ENCODE results near the gene MPL. TPM values are rescaled to one million over a fixed set of nuclear protein-coding genes. Genes with fewer than 3 reads are reported as not detected.

MPL gene
- total RNA-seq, 1 experiment from 2014 or later, result 0.15 TPM

GRCh38 chr1:43305926-43306687 is 31.5 kb upstream of the MPL start:
- TF ChIP-seq ATF1 (CRISPR knock-in tag; IDR thresholded peaks at IDR 0.05) (no peak), ZNF281 (CRISPR knock-in tag; IDR thresholded peaks at IDR 0.05) (no peak), ZBTB21 (CRISPR knock-in tag; IDR thresholded peaks at IDR 0.05; ENCODE audit: borderline replicate concordance) (no peak), MAX (CRISPR knock-in tag; IDR thresholded peaks at IDR 0.05) (no peak), FOXP4 (CRISPR knock-in tag; IDR thresholded peaks at IDR 0.05) (no peak)
- H3K27ac Mint-ChIP-seq, result no peak overlapping the region
- H3K36me3 Mint-ChIP-seq, result no peaks in the 10 kb centered on the region
- no peak for DNase-seq (ENCODE audit: low spot score)
- H3K4me1 Mint-ChIP-seq, result no peaks in the 10 kb centered on the region
- H3K4me3 Mint-ChIP-seq, result no peak overlapping the region
- POLR2A ChIA-PET, result no interaction called here
- H3K9me3 Mint-ChIP-seq, result no peaks in the 10 kb centered on the region
- no peak for ATAC-seq
- no peaks in the 10 kb centered on the region; the same call in 1 of the 2 replicates for H3K27me3 Mint-ChIP-seq (ENCODE audit: low read depth)
- CTCF ChIA-PET, result interaction anchor here (0.6 to 1.2 kb wide), 2 partner anchors 11 to 53 kb away, joined by 3 read pairs; partner anchors contain the start of gene CDC20

- no peaks in the 10 kb centered on the region; the same call in 1 of the 2 replicates for H3K27me3 Mint-ChIP-seq (ENCODE audit: low read depth)
- no peaks in the 10 kb centered on the region for H3K9me3 Mint-ChIP-seq
- POLR2A ChIA-PET, result no interaction called here
- no peaks in the 10 kb centered on the region for H3K4me1 Mint-ChIP-seq
- no peak overlapping the region for H3K27ac Mint-ChIP-seq
- CTCF ChIA-PET, result interaction anchor here (0.6 to 1.2 kb wide), 2 partner anchors 11 to 52 kb away, joined by 3 read pairs; partner anchors contain the start of gene CDC20
- ATAC-seq (no peak), DNase-seq (ENCODE audit: low spot score) (no peak)
- no peak overlapping the region for H3K4me3 Mint-ChIP-seq
- H3K36me3 Mint-ChIP-seq, result no peaks in the 10 kb centered on the region
- TF ChIP-seq AFF4 (CRISPR knock-in tag; IDR thresholded peaks at IDR 0.05; ENCODE audit: borderline replicate concordance) (no peak), AR (CRISPR knock-in tag; IDR thresholded peaks at IDR 0.05) (no peak), JAZF1 (CRISPR knock-in tag; IDR thresholded peaks at IDR 0.05) (no peak), MAX (CRISPR knock-in tag; IDR thresholded peaks at IDR 0.05) (no peak), ZBTB21 (CRISPR knock-in tag; IDR thresholded peaks at IDR 0.05; ENCODE audit: borderline replicate concordance) (no peak), TCF7 (CRISPR knock-in tag; IDR thresholded peaks at IDR 0.05; ENCODE audit: low read depth) (no peak), NFYB (CRISPR knock-in tag; conservative IDR thresholded peaks at IDR 0.05; ENCODE audit: low read depth) (no peak), GTF2I (CRISPR knock-in tag; conservative IDR thresholded peaks at IDR 0.05) (no peak), USF1 (CRISPR knock-in tag; IDR thresholded peaks at IDR 0.05) (no peak)
Observed at GRCh38 chr1:43306688-43307457, 30.7 kb upstream of the MPL start.
